Measurements from ENCODE around the gene CGNL1. TPM values are rescaled to one million over a fixed set of nuclear protein-coding genes. Genes with fewer than 3 reads are reported as not detected.

CGNL1 gene
- total RNA-seq, 1 donor from 2014 or later: 26.7 TPM

- DNase-seq (ENCODE audit: extremely low read depth, low read depth, low spot score): no peak
These were observed 70.1 kb downstream of the CGNL1 start for GRCh38 chr15:57446393-57446792.

DNA sequence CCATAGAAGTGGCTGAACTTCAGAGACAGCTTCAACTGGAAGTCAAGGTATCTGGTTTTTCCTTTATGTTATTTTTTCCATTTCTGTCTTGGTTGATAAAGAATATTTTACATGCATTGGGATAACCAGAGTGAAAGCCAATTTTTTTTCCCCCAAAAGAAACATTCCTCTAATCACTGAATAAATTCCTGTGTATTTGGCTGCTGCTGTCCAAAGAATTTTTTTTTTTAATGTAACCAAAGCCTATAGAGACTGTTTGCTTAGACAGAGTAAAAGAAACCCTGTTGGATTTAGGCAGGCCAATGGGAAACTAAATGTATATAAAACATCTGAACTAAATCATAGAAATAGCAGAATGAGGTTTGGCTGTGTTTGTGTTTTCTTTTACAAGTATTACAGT, 75.2 kb downstream of the CGNL1 start:
- DNase-seq (ENCODE audit: extremely low read depth, low read depth, low spot score): no peak

GRCh38 chr15:57452090-57452754, 75.9 kb downstream of the CGNL1 start:
- DNase-seq (ENCODE audit: extremely low read depth, low read depth, low spot score): no peak

- no peak for DNase-seq (ENCODE audit: extremely low read depth, low read depth, low spot score)
These were observed 79.6 kb downstream of the CGNL1 start for GRCh38 chr15:57455929-57456328.

DNA sequence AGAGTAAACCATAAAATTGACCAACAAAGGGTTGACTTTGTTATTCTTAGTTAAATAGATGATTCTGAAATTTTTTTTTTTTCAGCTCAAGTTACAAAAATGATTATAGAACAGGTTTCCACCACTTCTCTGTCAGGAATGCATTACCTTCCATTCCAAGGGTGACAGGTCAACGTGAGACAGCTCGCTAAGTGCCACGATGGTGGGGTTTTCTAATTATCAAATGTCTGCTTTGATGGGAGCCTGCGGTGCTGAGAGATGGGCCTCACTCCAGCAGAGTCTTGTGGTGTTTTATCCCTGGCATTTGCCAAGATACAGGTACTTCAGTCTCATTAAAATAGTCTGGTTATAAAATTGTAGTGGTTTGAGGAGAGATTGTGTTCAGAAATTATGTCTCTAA, 80.3 kb downstream of the CGNL1 start:
- no peak for DNase-seq (ENCODE audit: extremely low read depth, low read depth, low spot score)

DNA sequence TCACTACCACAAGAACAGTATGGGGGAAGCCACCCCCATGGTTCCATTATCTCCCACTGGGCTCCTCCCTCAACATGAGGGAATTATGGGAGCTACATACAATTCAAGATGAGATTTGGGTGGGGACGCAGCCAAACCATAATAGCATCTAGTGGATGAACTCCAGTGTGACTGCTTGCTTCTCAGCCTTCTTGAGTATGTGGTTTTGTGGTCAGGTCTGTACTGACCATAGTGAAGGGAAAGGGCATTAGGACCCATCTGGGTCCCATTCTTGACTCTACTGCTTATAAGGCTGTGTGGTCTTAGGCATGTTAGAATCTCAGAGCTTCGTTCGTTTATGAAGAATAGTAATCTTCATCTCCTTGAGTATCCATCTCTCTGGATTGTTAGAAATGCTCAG, 81.4 kb downstream of the CGNL1 start:
- DNase-seq (ENCODE audit: extremely low read depth, low read depth, low spot score): no peak

GRCh38 chr15:57458356-57458781, 82.1 kb downstream of the CGNL1 start:
- DNase-seq (ENCODE audit: extremely low read depth, low read depth, low spot score): no peak

GRCh38 chr15:57460208-57460816, 84.0 kb downstream of the CGNL1 start:
- no peak for DNase-seq (ENCODE audit: extremely low read depth, low read depth, low spot score)

GRCh38 chr15:57461541-57461940, 85.2 kb downstream of the CGNL1 start:
- DNase-seq (ENCODE audit: extremely low read depth, low read depth, low spot score): no peak

DNA sequence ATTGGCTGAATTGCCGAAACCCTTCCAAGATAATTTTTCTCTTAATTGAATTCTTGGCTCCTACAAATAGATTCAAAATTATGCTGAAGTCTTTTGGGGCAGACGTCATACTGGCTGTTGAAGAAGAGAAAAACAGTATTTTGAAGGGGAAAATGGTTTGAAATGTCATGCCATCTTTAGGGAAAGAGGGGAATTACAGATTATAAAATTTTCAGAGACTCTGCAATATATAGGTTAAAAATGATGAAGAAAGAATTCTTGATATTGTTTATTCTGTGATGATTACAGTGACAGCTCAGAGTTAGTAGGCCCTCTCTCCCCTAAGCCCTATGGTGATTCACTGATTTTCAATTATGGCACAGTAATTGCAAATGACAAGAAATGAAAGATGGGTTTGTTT, 86.1 kb downstream of the CGNL1 start:
- DNase-seq (ENCODE audit: extremely low read depth, low read depth, low spot score): no peak

DNA sequence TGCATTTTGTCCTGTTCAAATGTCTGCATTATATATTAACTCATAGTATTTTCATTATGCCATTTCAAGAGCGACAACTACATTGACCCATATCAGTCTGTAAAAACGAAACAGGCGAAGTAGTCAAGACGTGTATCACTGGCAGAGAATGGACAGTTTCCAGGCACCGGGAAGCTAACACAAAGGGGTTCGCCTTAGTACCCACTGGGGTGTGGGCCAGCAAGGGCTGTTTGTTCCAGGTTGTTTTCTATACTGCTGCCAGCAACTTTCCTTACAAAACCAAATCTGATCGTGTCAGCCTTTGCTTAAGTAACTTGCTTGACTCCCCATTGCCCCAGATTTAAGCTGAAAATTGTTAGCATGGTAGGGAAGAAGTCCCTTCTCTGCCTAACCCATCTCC, 87.1 kb downstream of the CGNL1 start:
- no peak for DNase-seq (ENCODE audit: extremely low read depth, low read depth, low spot score)

- DNase-seq (ENCODE audit: extremely low read depth, low read depth, low spot score): no peak
These were observed 88.2 kb downstream of the CGNL1 start for GRCh38 chr15:57464480-57464879.

DNA sequence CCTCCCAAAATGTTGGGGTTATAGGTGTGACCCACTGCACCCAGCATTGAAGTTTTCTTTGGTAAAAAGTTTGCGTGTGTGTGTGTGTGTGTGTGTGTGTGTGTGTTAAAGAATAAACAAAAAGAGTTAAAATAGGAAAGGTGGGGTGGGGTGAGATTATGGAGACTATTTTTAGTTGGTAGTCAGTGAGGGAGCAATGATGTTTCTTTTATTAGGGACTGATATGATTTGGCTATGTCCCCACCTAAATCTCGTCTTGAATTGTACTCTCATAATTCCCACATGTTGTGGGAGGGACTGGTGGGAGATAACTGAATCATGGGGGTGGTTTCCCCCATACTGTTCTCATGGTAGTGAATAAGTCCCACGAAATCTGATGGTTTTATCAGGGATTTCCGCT, 92.2 kb downstream of the CGNL1 start:
- DNase-seq (ENCODE audit: extremely low read depth, low read depth, low spot score): no peak

- no peak for DNase-seq (ENCODE audit: extremely low read depth, low read depth, low spot score)
These were observed 94.2 kb downstream of the CGNL1 start for GRCh38 chr15:57470543-57470942.

DNA sequence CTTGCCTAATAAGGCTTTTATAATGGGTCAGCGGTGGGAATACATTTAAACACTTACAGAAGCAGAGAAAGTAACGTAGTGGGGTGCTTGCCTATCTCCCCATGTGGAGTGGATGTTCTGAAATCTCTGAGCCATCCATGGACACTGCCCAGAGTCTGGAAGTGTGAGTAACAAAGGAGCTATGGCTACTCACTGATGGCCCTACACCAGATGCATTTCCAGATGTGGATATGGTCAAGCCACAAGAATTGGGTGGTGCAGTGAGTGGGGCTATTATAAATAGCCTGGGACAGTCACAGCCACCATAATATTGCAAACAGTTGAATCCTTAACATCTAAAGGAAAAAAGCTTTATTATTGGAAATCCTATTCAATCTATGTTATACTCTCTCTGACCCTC, 96.6 kb downstream of the CGNL1 start:
- no peak for DNase-seq (ENCODE audit: extremely low read depth, low read depth, low spot score)

DNA sequence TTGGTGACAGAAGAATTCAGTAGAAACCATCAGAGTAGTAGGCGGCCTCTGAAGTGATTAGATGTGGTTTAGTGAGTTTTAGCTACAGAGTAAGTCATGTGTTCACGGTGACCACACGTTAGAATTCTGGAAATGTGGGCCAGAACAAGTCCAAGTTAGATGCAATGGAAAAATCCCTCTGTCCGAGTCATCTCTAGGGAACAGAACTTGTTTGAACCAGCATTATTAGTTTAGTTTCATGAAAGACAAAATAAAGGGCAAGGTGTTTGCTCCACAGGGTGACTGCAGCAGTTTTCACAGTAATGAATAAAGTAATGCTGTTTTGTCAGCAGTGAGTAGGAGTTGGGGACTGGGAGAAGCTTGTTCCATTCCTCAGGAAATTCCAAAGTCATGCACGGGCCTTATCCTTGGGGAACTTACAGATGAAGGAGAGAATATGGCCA, 100.2 kb downstream of the CGNL1 start:
- no peak for DNase-seq (ENCODE audit: extremely low read depth, low read depth, low spot score)

- DNase-seq (ENCODE audit: extremely low read depth, low read depth, low spot score): no peak
These were observed 101.6 kb downstream of the CGNL1 start for GRCh38 chr15:57477736-57478522.

- no peak for DNase-seq (ENCODE audit: extremely low read depth, low read depth, low spot score)
These were observed 102.7 kb downstream of the CGNL1 start for GRCh38 chr15:57479005-57479404.

GRCh38 chr15:57481038-57481705, 104.9 kb downstream of the CGNL1 start:
- DNase-seq (ENCODE audit: extremely low read depth, low read depth, low spot score): no peak

GRCh38 chr15:57485869-57486268, 109.6 kb downstream of the CGNL1 start:
- DNase-seq (ENCODE audit: extremely low read depth, low read depth, low spot score): no peak

DNA sequence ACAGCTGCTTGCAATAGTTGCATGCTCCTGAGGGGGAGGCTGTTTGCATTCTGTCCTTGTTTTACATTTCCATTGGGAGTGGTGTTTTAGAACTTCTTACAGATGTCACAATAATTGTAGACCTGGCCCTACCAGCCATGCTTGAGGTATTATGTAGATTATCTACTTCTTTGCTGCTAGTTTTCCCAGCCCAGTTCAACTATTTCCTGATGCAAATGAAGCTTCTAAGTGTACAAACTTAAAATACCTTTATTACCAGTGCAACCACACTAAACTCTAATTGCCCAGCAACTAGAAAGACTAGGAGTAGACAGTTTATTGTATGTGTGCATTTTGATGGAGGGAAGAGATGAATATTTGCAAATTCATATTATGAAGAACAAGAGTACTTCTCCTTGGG, 110.5 kb downstream of the CGNL1 start:
- DNase-seq (ENCODE audit: extremely low read depth, low read depth, low spot score): no peak
